GM18907 (cell line): ENCODE data around the gene HAS3.
"Not testable (repeated sequence)": the region's sequence is repeated elsewhere in the genome, so short reads cannot be mapped to it uniquely, and the experiment has no call there.

Experiments used
- ATAC-seq: cut with Tn5 transposase; IDR thresholded peaks from one replicate; pipeline ENCODE4 v1.9.1; 2021; ENCODE audit warnings: mild to moderate bottlenecking, moderate library complexity; ENCODE audit not compliant: unreplicated experiment

HAS3 gene

GRCh38 chr16:69141014-69141413 is 35.6 kb downstream of the HAS3 start:
- no peak for ATAC-seq

GRCh38 chr16:69141936-69142335 is 36.5 kb downstream of the HAS3 start:
- ATAC-seq, result no peak

- ATAC-seq, result no peak
Observed at GRCh38 chr16:69143116-69143515, 37.7 kb downstream of the HAS3 start.

GRCh38 chr16:69145658-69146057 is 40.2 kb downstream of the HAS3 start:
- ATAC-seq, result no peak

GRCh38 chr16:69149621-69150020 is 44.2 kb downstream of the HAS3 start:
- not testable (repeated sequence) for ATAC-seq

- no peak for ATAC-seq
Observed at GRCh38 chr16:69150146-69150865, 44.9 kb downstream of the HAS3 start.

- no peak for ATAC-seq
Observed at GRCh38 chr16:69157196-69157595, 51.7 kb downstream of the HAS3 start.

GRCh38 chr16:69160192-69160591 is 54.7 kb downstream of the HAS3 start:
- ATAC-seq, result no peak

GRCh38 chr16:69165584-69165983 is 60.1 kb downstream of the HAS3 start:
- ATAC-seq, result no peak

GRCh38 chr16:69166221-69166833 is 60.9 kb downstream of the HAS3 start:
- ATAC-seq, result no peak

GRCh38 chr16:69166946-69167930 is 61.8 kb downstream of the HAS3 start:
- ATAC-seq, result no peak
